ENCODE results near the gene PLAAT5.

The PLAAT5 gene

DNA sequence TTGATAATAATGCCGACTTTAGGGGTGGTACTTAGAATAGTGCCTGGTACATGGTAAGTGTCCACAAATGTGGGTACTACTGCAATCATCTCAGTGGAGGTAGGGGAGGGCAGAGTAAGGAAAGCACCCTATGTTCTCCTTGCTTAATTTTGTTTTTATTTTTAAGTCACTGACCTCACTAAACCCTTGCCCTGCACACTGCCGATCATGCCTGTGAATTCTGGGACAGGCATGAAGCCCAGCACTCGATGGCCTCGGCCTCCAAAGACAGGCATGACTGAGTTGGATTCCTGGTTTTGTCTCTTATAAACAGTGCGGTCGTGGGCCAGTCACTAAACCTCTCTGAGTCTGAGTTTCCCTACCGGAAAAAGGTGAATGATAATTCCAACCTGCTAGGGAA lies 21.8 kb upstream of the PLAAT5 start:
- no peak for DNase-seq (ENCODE audit: low read depth in 2 of 2)

DNA sequence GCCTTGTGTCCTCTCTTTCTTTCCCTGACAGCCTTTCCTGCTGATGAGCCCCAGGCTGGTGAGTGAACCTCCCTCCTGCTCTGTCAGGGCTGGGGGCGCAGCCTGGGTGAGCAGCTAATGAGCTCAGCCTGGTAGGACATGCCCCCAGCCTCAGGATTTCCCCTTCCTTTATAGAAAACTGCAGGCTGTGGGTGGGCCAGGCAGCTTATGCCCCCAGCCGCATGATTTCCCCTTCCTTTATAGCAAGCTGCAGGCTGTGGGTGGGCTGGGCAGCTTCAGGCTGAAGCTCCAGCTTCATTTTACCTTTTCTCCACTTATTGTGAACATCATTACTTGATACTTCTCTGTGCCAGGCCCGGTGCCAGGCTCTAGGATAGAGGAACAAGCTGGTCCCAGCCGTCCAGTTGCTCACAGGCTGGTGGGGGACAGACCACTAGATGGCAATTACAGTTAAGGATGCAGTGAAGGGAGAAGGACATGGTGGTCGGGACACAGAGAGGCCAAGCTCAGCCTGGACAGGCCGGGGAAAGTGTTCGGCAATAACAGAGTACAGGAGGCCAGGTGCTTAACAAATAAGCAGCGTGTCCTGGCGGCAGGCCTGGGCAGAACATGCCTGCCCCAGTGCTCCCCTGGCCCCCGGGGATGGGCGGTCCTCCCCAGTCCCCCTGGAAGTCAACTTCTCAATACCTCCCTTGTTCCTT lies 20.2 kb upstream of the PLAAT5 start:
- no peak for DNase-seq (ENCODE audit: low read depth in 2 of 2)

DNA sequence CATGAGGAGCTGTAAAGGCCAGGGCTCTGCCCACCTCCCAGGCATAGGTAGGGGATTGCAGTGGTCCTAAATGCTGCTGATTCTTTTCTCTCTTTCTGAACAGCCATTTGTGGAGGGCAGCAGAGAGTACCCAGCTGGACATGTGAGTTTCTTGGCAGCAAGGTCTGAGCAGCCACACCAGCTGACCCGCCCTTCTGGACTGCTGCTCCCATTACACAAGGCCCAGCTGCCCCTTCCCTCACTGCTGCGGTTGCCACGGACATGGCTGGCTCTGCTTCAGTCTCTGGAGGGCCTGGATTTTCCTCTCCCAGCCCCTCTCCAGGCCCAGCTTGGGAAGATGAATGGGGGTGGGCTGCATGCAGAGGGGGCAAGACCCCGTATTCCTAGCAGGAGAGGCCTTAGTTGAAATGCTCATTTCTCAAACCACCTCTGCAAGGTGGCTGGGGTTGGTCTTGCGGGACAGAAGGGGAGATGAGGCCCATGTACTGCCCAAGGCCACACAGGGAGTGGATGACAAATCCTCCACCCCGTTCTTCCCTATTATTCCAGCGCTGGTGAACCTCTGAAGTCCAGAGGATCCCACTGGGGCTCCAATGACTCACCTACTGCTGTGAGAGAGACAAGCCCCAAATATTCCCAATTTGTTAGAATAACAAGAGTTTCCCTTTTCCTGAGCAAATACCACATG lies 19.5 kb upstream of the PLAAT5 start:
- no peak for DNase-seq (ENCODE audit: low read depth in 2 of 2)

DNA sequence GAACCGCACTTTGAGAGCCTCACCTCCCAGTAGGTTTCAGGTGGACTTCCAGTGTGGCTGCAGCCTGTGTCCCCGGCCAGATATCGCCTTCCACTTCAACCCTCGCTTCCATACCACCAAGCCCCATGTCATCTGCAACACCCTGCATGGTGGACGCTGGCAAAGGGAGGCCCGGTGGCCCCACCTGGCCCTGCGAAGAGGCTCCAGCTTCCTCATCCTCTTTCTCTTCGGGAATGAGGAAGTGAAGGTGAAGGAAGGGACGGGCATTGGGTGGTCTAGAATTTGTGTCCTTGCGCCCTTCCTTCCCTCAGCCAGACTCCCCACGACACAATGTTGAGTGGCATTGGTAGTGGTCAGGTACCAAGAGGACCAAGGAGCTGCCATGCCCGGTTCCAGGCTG lies 17.8 kb upstream of the PLAAT5 start:
- DNase-seq (ENCODE audit: low read depth in 2 of 2) = no peak

DNA sequence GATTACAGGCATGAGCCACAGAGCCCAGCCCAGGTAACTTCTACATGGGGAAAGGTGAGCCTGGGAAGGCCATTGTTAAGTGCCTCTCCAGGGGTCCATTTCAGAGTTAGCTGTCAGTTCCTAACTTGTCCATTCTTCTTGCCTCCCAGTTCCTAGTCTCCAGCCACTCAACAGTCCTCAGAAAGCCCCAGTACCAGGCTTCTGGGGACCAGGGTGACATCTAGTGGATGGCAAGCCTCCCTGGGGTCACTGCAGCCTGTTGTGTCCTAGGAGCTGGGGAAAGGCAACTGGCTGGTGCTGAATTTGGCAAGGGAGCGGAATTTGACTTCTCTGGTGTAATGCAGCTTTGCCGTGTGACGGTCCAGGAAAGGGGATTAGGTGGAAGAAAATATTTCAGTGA lies 17.0 kb upstream of the PLAAT5 start:
- no peak for DNase-seq (ENCODE audit: low read depth in 2 of 2)

DNA sequence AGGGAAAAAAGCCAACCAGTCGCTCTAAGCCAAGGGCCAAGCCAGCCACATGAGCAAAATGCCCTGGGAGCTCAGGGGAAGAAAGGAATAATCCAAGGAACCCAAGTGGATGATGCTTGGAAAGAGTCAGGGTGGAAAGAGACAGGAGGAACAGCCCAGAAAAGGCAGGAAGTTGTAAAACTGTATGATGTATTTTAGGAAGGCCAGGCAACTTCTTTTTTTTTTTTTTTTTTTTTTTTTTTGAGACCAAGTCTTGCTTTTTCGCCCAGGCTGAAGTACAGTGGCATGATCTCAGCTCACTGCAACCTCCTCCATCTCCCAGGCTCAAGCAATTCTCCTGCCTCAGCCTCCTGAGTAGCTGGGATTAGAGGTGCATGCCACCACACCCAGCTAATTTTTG lies 16.5 kb upstream of the PLAAT5 start:
- DNase-seq (ENCODE audit: low read depth in 2 of 2) = no peak

DNA sequence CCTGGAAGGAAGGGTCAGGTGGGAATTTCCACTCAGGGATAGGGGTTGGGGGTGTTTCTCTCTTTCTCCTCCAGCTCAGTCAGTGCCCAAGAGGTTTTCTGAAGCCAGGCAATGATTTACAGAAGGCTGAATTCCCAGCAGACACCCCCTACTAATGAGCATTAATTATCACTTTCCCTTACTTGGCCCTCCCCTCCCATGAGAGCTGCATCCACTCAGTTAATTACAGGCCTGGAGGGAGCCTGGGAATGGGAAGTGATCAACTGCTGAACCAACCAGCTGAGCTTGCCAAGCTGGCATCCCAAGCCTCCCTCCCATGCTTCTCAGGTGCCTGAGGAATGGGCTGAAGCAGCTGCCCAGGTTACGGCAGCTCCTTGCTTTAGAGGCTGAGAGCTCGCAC lies 15.9 kb upstream of the PLAAT5 start:
- no peak for DNase-seq (ENCODE audit: low read depth in 2 of 2)

DNA sequence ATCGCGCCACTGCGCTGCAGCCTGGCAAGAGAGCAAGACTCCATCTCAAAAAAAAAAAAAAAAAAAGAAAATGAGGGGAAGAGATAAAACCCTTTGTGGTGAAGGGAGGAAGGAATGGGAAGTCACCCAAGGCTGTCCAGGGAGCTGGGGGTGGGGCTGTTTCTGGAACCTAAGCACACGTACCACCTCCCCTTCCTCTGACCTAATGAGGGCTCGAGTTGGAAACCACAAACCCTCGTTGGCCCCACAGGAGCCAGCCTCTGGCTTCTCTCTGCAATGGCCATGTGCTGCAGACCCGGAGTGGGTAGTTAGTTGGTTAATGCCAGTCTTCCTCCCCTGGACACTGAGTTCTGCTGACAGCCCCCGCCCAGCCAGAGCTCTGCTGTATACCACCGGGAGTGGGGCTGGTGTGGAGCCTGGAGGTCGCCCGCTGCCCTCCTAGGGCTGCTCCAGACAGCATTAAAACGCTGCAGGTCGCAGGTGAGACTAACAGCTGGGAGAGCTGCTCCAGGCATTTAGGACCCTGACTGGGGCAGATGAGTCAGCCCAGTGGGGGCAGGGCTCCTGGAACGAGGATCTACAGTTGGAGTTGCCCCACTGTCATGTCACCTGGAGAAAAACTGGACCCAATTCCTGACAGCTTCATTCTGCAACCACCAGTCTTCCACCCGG lies 15.0 kb upstream of the PLAAT5 start, which contains the start of gene LGALS12:
TSS of gene LGALS12 (plus strand) at position 228 of the 672 bp plus-strand sequence. CDS start at position 603, 375 bp downstream.
- DNase-seq (ENCODE audit: low read depth in 2 of 2) = no peak

DNA sequence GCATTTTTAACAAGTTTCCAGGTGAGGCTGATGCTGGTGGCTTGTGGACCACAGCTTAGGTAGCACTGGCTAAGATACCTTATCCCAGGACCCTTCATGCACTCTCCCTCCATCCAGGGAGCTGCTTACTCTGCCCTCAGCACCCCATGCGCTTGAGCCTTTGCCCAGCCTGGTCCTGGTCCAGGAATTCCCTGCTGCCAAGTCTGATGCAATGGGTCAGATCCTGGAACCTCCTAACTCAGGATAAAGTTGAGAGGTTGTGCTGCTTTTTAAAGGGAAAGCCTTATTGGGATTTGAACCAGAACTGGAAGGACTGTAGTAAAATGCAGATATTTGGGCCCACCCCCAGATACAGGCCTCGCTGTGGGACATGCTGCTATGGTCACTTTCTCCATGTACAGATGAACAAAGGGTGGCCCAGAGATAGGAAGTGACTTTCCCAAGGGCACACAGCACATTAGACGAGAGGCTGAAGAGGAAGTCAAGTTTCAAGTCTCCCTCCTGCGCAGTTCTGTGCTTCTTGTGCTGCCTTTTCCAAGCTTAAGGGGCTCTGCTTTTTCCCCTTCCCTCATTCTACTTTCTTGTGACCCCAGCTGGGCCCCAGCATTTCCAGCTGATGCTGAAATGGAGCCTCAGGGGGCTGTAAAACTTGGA lies 14.1 kb upstream of the PLAAT5 start:
- DNase-seq (ENCODE audit: low read depth in 2 of 2) = no peak

DNA sequence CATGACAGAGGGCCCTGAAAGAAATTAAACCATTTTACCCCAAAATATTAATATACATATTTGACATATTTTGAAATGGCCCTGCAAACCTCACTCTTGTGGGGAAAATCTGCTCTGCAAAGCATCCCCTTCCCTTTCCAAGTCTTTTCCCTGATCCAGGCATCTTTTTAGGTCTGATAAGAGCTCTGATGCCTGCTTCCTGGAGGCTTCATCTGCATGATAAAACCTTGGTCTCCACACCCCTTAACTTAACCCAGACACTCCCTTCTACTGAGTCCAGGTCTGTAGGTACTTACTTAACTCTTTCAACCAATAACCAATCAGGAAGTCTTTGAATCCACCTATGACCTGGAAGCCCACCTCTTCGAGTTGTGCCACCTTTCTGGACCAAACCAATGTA lies 13.1 kb upstream of the PLAAT5 start:
- DNase-seq (ENCODE audit: low read depth in 2 of 2) = no peak

DNA sequence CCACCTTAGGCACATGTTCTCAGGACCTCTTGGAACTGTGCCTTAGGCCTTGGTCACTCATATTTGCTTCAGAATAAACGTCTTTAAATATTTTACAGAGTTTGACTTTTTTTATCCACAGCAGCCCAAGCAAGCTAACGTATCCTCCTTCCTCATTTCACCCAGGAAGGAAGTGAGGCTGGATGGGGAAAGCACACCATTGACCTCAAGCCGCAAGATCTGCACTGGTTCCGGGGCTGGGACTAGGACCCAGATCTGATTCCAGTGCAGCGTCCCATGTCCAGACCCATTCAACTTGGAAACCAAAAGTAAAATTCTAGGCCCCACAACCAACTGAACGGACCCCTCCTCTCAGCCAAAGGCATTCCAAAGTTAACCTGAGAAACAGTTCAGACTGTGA lies 12.5 kb upstream of the PLAAT5 start:
- DNase-seq (ENCODE audit: low read depth in 2 of 2) = no peak

DNA sequence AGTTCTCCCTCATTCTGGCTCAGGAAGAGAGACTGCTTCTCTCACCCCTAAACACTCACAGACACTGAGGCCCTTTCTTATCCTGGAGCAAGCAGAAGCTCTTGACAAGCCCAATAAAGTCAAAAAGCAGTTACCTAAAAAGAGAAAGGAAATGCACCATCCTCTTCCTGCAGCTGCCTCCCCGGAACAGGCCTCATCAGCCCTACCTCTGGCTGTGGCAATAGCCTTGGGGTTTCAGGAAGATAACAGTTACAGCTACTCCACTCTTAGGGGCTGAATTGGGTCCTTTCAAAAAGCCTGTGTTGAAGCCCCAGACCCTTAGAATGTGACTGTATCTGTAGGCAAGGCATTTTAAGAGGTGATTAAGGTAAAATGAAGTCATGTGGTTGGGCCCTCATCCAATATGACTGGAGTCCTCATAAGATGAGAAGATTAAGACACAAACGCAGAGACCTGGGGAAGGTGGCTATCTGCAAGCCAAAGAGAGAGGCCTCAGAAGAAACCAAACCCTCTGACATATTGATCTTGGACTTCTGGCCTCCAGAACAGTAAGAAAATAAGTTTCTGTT lies 11.4 kb upstream of the PLAAT5 start:
- DNase-seq (ENCODE audit: low read depth in 2 of 2) = no peak

DNA sequence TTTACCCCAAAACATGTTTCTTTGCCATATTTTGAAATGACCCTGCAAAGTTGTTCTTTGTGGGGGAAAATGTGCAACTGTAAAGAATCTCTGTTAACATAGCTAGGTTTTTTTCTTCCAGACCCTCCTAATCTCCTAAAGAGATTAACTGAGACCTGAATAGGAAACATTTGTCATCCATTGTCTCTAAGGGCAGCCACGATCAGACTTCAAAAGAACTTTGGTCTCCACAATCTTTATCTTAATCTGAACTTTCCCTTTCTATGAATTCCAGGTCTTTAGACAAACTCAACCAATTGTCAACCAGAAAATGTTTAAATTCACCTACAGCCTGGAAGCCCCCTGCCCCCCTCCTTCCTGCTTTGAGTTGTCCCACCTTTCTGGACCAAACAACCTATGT lies 10.3 kb upstream of the PLAAT5 start:
- DNase-seq (ENCODE audit: low read depth in 2 of 2) = no peak

DNA sequence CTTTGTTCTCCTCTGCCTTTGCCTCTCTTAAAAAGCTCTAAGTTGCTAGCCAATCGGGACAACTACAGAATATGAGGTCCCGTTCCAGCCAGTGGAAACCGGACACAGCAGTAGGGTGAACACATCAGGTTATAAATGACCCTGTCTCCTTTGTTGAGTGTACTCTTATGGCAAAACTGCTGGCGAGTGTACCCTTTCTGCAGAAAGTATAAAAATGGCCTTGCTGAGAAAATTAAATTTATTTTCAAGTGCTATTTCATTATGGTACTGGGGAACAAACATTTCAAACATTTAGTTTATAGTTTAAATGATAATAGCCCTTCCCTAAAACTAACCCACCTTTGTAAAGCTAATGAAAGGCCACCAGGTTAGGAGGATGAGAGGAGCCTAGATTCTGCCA lies 8.9 kb upstream of the PLAAT5 start:
- no peak for DNase-seq (ENCODE audit: low read depth in 2 of 2)

DNA sequence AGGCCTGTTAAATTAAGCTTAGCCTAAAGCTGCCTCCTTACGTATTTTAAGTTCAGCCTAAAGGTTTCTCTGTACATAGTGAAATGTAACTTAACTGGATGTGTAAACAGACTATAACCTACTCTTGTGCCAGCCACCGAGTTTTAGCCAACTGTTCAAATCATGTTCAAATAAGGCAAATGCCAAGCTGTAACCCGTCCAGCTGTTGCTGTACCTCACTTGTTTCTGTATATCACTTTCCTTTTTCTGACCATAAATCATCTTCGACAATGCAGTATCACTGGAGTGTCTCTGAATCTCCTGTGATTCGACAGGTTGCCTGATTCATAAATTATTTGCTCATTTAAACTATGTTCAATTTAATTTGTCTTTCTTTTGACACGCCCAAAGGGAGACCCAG lies 4.0 kb upstream of the PLAAT5 start:
- no peak for DNase-seq (ENCODE audit: low read depth in 2 of 2)

DNA sequence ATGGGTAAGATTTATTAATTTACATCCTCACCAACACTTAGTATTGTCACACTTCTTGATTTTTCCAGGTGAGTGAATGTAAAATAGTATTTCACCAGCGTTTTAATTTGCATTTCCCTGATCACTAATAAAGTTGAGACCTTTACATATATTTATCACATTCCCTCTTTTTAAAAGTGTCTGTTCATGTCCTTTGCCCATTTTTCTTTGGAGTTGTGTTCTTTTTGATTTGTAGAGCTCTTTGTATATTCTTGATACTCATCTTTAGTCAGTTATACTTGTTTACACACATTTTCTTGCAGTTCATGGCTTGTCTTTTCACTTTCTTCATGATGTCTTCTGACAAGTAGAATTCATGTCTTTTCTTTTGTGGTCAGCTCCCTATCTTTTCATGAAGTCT lies 2.2 kb upstream of the PLAAT5 start:
- no peak for DNase-seq (ENCODE audit: low read depth in 2 of 2)

DNA sequence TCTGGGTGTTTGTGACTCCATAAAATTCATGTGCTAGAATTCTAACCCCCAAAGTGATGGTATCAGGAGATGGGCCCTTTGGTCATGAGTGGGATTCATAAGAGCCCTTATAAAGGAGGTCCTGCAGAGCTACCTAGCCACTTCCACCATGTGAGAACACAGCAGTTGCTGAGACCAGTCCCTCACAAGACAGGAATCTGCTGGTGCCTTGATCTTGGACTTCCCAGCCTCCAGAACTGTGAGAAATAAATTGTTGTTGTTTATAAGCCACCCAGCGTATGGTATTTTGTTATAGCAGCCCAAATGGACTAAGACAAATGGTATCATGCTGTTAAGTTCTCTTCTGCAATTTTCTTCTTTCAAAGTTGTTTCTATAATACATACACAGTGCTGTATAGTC lies 1.5 kb upstream of the PLAAT5 start:
- no peak for DNase-seq (ENCODE audit: low read depth in 2 of 2)

DNA sequence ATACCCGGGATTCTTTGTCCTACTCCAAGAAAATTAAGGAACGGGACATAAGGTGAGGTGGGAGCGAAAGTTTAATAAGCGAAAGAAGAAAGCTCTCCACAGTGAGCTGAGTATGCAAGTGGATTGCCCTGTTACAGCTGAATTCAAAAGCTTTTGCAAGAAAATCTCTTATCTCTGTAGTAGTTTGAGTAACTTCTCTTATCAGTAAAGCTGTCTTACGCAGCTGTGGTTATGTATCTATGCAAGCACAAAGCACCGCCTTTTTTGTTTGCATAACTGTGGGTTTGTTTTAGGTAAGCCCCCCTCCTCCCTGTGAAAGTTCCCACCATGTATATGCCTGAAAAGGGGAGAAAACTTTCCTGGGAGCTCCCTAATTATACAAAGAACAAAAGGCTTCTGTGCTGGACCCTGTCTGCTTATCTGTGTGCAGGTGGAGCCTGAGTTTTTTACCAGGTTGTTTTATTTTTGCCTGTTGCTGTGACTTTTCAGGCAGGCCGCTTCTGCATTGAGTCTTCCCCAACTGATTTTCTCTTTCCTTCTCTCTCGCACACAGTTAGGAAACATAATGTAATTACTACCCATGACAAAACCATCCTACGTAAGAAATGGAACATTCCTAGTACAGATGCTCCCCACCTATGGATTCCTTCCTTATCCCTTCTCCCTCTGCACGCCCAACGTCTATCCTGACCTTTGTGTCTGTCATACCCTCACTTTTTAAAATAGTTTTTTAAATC lies 837 bp upstream of the PLAAT5 start:
- no peak for DNase-seq (ENCODE audit: low read depth in 2 of 2)

DNA sequence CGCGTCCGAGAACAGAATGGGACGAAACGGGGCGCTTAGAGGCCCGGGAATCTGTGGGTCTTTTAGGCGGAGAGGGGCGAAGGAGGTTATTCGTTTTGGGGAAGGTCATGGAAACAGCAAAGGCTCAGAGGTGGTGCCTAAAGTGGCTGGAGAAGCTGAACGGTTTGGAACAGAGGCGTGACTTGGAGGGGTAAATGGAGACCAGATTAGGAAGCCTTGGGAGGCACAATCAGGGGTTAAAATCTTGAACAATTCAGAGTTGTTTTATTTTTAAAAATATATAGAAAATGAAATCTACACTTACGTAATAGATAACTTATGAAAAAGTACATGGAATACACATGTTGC lies 247 bp upstream of the PLAAT5 start:
- no peak for DNase-seq (ENCODE audit: low read depth in 2 of 2)

DNA sequence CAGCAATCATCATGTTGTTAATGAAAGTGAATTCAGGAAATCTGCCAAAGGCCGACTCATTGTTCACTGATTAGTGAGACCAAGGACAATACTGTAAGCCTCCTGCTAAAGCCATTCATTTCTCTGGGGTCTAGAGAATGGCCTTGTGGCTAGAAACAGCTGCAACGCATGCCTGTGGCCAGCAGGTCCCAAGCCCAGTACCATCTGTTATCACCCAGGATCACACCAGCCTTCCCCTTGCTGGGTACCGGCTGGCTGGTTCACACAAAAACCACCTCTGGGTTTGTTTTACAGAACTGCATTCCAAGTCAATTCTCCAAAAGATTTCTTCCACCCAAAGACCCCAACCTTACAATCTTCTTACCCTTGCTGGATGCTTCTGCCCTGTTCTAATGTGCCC lies 1.1 kb downstream of the PLAAT5 start:
- no peak for DNase-seq (ENCODE audit: low read depth in 2 of 2)

DNA sequence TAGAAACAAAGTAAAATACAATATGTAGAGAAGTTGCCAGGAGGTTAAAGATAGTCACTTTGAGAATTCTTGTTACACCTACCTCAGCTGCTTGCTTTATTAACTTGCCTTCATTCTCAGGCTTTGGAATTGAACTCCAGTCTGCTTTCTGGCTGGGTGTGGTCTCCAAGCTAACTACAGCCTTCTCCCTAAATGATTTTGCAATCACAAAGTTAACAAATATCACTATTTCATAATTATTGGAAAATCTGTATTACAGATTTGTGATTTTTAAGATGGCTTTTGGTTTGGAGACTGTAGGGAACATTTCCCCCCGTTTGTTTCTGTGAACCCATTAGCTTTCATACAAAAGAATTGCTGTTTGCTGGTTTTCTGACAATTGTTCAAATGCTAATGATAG lies 2.2 kb downstream of the PLAAT5 start:
- no peak for DNase-seq (ENCODE audit: low read depth in 2 of 2)

DNA sequence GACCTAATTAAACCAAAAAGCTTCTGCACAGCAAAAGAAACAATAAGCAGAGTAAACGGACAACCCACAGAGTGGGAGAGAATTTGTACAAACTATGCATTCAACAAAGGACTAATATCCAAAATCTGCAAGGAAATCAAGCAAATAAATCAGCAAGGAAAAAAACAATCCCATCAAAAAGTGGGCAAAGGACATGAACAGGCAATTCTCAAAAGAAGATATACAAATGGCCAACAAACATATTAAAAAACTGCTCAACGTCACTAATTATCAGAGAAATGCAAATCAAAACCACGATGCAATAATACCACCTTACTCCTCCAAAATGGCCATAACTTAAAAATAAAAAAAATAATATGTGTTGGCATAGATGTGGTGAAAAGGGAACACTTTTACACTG lies 5.2 kb downstream of the PLAAT5 start:
- DNase-seq (ENCODE audit: low read depth in 2 of 2) = no peak

Measured in stimulated activated CD8-positive, alpha-beta memory T cell treated with anti-CD3 and anti-CD28 coated beads, Interleukin-7, amount 100 ng/mL, for 4 hours (primary cell).